ENCODE measurements around the gene TEX264.

The TEX264 gene

GRCh38 chr3:51669241-51670052 lies 1.6 kb upstream of the TEX264 start:
- TF ChIP-seq, protein P1, sequence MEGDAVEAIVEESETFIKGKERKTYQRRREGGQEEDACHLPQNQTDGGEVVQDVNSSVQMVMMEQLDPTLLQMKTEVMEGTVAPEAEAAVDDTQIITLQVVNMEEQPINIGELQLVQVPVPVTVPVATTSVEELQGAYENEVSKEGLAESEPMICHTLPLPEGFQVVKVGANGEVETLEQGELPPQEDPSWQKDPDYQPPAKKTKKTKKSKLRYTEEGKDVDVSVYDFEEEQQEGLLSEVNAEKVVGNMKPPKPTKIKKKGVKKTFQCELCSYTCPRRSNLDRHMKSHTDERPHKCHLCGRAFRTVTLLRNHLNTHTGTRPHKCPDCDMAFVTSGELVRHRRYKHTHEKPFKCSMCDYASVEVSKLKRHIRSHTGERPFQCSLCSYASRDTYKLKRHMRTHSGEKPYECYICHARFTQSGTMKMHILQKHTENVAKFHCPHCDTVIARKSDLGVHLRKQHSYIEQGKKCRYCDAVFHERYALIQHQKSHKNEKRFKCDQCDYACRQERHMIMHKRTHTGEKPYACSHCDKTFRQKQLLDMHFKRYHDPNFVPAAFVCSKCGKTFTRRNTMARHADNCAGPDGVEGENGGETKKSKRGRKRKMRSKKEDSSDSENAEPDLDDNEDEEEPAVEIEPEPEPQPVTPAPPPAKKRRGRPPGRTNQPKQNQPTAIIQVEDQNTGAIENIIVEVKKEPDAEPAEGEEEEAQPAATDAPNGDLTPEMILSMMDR (IDR thresholded peaks at IDR 0.05; ENCODE audit: insufficient read depth, missing control alignments), result peak; percentile 96
- FAIRE-seq, result peak; percentile 16

GRCh38 chr3:51670053-51670822 lies 814 bp upstream of the TEX264 start:
- DNase-seq (ENCODE audit: insufficient read length, low spot score), result no peak
- FAIRE-seq, result no peak
- TF ChIP-seq, protein P1 (IDR thresholded peaks at IDR 0.05; ENCODE audit: insufficient read depth, missing control alignments), result no peak

More at GRCh38 chr3:51669241-51670052, 1.6 kb upstream of the TEX264 start:
- DNase-seq (ENCODE audit: insufficient read length, low spot score), result peak; percentile 60

DNA sequence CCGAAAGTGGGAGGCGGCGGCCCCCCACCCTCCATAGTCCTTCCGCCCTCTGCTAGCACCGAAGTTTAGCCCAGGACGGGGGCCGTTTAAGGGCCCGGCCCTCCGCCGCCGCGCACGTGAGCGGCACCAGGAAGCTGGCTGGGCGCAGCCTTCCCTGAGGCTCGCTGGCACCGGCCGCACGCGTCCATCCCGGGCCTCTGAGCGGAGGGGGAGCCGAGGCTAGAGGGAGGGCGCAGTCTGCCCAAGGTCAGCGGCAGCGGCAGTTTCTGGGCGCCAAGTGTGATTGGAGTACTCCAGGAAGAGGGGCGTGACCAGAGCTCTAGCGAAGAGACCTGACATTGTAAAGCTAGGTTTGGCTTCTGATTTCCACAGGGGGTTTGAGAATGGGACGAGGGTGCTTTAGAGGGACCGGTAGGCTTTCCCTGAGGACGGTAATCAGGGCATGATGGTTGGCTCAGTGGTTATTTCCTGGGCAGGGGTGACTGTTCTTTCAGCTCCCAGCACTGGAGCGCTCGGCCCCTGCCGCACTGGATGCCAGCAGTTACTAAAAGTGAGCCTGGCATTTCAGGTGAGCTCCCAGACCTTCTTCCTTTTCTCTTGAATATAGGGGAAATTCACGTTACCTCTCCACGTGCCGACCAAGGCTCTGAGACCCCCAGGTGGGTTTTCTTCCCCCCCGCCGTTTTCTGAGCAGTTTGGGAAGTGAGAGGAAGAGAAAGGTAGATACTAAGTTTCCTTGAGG lies 853 bp downstream of the TEX264 start:
- TF ChIP-seq, protein P1 (IDR thresholded peaks at IDR 0.05; ENCODE audit: insufficient read depth, missing control alignments), result no peak
- FAIRE-seq, result no peak
- peak; percentile 76 for DNase-seq (ENCODE audit: insufficient read length, low spot score)

DNA sequence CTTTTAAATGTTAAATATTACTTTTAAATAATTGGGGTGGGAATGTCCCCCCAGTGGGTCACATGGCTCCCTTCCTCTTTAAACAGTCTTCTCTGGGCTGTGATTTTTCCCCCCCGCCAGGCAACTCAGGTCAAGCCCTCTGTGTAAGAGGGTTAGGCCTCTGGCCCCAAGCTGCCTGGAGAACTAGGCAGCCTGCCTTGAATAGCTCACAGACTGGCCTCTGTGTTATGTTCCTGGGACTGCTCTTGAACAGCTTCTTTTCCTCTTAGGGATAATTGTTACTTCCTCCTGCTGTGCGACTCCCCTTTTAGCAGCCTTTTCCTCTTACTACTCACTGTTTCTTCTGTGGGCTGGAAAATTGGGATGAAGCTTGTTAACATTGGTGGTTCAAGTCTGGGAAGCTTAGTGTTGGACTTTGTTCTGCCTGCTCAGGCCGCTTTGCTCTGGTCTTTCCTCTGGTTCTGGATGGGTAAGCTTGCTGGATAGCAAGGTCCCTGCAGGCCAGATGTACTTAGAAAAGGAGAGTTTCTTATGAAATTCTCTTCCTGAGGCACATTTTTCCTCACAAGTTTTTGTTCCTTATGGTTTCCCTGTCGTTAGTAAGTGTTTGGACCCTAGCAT lies 2.2 kb downstream of the TEX264 start:
- TF ChIP-seq, protein P1 (IDR thresholded peaks at IDR 0.05; ENCODE audit: insufficient read depth, missing control alignments), result no peak
- FAIRE-seq, result no peak
- DNase-seq (ENCODE audit: insufficient read length, low spot score), result no peak

DNA sequence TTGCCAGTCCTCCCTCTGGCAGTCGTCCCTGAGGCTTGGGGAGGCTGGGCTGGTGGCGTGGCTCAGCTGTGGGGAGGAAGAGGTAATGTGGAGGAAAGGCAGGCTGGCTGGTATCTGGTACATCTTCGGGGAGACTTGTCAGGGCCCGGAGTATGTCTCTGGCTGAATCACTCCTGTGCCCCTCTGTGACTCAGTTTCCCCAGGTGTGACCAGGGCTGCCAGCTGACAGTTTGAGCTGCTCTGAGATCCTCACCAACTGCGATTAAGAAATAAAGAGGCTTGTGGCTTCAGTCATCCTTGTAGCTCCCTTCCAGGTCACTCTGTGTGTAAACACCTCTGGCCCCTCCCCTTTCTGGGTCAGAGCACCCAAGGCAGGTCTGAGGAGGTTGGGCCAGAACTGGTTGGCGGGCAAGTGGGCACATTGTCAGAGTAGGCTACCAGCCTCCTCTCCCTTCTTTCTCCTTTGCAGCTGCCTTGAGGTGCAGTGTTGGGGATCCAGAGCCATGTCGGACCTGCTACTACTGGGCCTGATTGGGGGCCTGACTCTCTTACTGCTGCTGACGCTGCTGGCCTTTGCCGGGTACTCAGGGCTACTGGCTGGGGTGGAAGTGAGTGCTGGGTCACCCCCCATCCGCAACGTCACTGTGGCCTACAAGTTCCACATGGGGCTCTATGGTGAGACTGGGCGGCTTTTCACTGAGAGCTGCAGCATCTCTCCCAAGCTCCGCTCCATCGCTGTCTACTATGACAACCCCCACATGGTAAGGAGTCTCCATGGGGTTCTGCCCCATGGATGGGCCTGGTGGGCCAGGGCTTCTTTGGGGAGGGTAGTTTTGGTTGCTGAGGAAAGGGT lies 3.0 kb downstream of the TEX264 start:
- DNase-seq (ENCODE audit: insufficient read length, low spot score), result no peak
- FAIRE-seq, result no peak
- TF ChIP-seq, protein P1 (IDR thresholded peaks at IDR 0.05; ENCODE audit: insufficient read depth, missing control alignments), result no peak

DNA sequence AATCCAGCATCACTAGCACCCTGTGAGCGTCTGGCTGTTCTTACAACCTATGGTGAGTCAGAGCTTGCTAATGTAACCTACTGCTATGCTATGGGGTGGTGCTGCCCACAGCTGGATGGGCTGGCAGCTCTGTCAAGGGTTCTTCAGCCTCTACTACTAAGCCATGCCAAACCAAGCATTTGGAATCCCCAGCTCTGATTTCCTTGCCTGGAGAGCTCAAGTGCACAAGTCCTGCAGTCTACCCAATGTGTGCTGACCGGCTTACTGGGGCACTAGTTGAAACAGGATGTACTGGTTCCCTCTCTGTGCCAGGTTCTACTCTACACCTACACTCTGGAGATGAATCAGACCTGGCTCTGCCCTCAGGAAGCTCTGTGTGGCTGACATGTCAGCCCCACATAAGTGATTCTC lies 4.2 kb downstream of the TEX264 start:
- DNase-seq (ENCODE audit: insufficient read length, low spot score), result no peak
- TF ChIP-seq, protein P1 (IDR thresholded peaks at IDR 0.05; ENCODE audit: insufficient read depth, missing control alignments), result no peak
- FAIRE-seq, result no peak
